HepG2 (cell line): ENCODE measurements around the gene RERE. TPM values are rescaled to one million over a fixed set of nuclear protein-coding genes. Genes with fewer than 3 reads are reported as not detected.

Experiments used
- ARNT2 ChIP-seq: sonication (generic); formaldehyde crosslinking; IDR thresholded peaks from 2 replicates; pipeline ENCODE4 v1.8.0; 2022; ENCODE audit warnings: mild to moderate bottlenecking, low read depth, missing genetic modification reagents, moderate library complexity
- CENPX ChIP-seq: sonication (generic); formaldehyde crosslinking; IDR thresholded peaks from 2 replicates; pipeline ENCODE4 v1.9.0; 2021; ENCODE audit warnings: mild to moderate bottlenecking, missing genetic modification reagents, moderate library complexity
- EP300 ChIP-seq, 3 experiments: sonication (generic) in 1 of 3; formaldehyde crosslinking in 1 of 3; IDR thresholded peaks; 2 replicates each; pipeline versions ENCODE4 v1.5.1 to v1.6.1; 2011 to 2020; ENCODE audit warnings: low read depth in 2 of 3, low read length in 2 of 3, borderline replicate concordance in 1 of 3, improper control_type of control experiment in 1 of 3, mild to moderate bottlenecking in 1 of 3, missing genetic modification reagents in 1 of 3, moderate library complexity in 1 of 3
- GATAD1 ChIP-seq: IDR thresholded peaks from 2 replicates; pipeline ENCODE4 v1.6.1; 2016; ENCODE audit warnings: missing genetic modification reagents, missing compliant biosample characterization
- HNRNPLL ChIP-seq: fragments of 200-400 bp; formaldehyde crosslinking; IDR thresholded peaks from 2 replicates; pipeline ENCODE4 v1.6.1; 2017; ENCODE audit warnings: mild to moderate bottlenecking, low read depth, low read length; ENCODE audit not compliant: poor library complexity, severe bottlenecking
- IKZF4 ChIP-seq: sonication (generic); formaldehyde crosslinking; IDR thresholded peaks from 2 replicates; pipeline ENCODE4 v1.5.1; 2020; ENCODE audit warnings: borderline replicate concordance, mild to moderate bottlenecking, low read depth, missing genetic modification reagents; ENCODE audit errors: not compliant biosample characterization
- KDM5B ChIP-seq: sonication (generic); formaldehyde crosslinking; IDR thresholded peaks from 2 replicates; pipeline ENCODE4 v1.4.0; 2020; ENCODE audit warnings: missing genetic modification reagents, mild to moderate bottlenecking, borderline replicate concordance
- PAF1 ChIP-seq: IDR thresholded peaks from 2 replicates; pipeline ENCODE4 v1.6.1; 2016; ENCODE audit warnings: missing genetic modification reagents, missing compliant biosample characterization
- REXO4 ChIP-seq: sonication (generic); formaldehyde crosslinking; IDR thresholded peaks from 2 replicates; pipeline ENCODE4 v1.8.0; 2022; ENCODE audit warnings: missing genetic modification reagents, mild to moderate bottlenecking, borderline replicate concordance
- RFX5 ChIP-seq: IDR thresholded peaks from 2 replicates; pipeline ENCODE4 v1.6.1; 2011; ENCODE audit warnings: low read depth, low read length, improper control_type of control experiment
- SOX6 ChIP-seq, 2 experiments: fragments of 450-650 bp in 1 of 2; sonication (generic) in 1 of 2; formaldehyde crosslinking in 1 of 2; IDR thresholded peaks; 2 replicates each; pipeline versions ENCODE4 v1.4.0 to v1.6.1; 2017 to 2020; ENCODE audit warnings: antibody characterized with exemption in 1 of 2, mild to moderate bottlenecking in 1 of 2, missing genetic modification reagents in 1 of 2
- TBX2 ChIP-seq: sonication (generic); formaldehyde crosslinking; IDR thresholded peaks from 2 replicates; pipeline ENCODE4 v1.5.0; 2020; ENCODE audit warnings: missing genetic modification reagents, mild to moderate bottlenecking, borderline replicate concordance
- YEATS2 ChIP-seq: sonication (generic); formaldehyde crosslinking; IDR thresholded peaks from 2 replicates; pipeline ENCODE4 v1.4.0; 2020; ENCODE audit warnings: missing genetic modification reagents, borderline replicate concordance
- ZFP1 ChIP-seq: IDR thresholded peaks from 2 replicates; pipeline ENCODE4 v1.6.1; 2016
- ZKSCAN1 ChIP-seq: fragments of 150-350 bp; IDR thresholded peaks from 2 replicates; pipeline ENCODE4 v1.6.1; 2014; ENCODE audit warnings: low read length
- ZNF136 ChIP-seq: sonication (generic); formaldehyde crosslinking; IDR thresholded peaks from 2 replicates; pipeline ENCODE4 v1.8.1; 2022; ENCODE audit warnings: low read depth, mild to moderate bottlenecking, moderate library complexity, missing genetic modification reagents
- ZNF367 ChIP-seq: sonication (generic); formaldehyde crosslinking; IDR thresholded peaks from 2 replicates; pipeline ENCODE4 v1.4.0; 2020; ENCODE audit warnings: missing genetic modification reagents, borderline replicate concordance
- ZNF609 ChIP-seq: sonication (generic); formaldehyde crosslinking; IDR thresholded peaks from 2 replicates; pipeline ENCODE4 v1.4.0; 2020; ENCODE audit warnings: mild to moderate bottlenecking, missing genetic modification reagents, borderline replicate concordance
- ZNF724P ChIP-seq: sonication (generic); formaldehyde crosslinking; IDR thresholded peaks from 2 replicates; pipeline ENCODE4 v1.8.0; 2022; ENCODE audit warnings: missing genetic modification reagents, borderline replicate concordance
- ZSCAN20 ChIP-seq: sonication (generic); formaldehyde crosslinking; IDR thresholded peaks from 2 replicates; pipeline ENCODE4 v1.4.0; 2020; ENCODE audit warnings: missing genetic modification reagents, mild to moderate bottlenecking, borderline replicate concordance
- polyA plus RNA-seq, 8 experiments: library from polyadenylated mRNA; depleted of rRNA in 3 of 8; stranded (reverse) in 7 of 8; unstranded in 1 of 8; fragments of >200 nt; fragmentation: Illumina TruSeq in 4 of 8; extraction: Trizol in 4 of 8; gene quantifications; 2 replicates each; pipeline versions ENCODE4 v1.2.1 to v1.2.3, GENCODE V29; 2011 to 2016; ENCODE audit warnings: low read depth in 4 of 8, missing spikeins in 1 of 8, mixed read lengths in 1 of 8; ENCODE audit not compliant: insufficient read depth in 1 of 8
- total RNA-seq, 5 experiments: library from RNA; depleted of rRNA; stranded (reverse); fragments of >200 nt; fragmentation: Illumina TruSeq; extraction: Trizol; gene quantifications; 2 replicates each; pipeline ENCODE4 v1.2.3, GENCODE V29; 2016; ENCODE audit warnings: low read depth in 1 of 5
- TF ChIP-seq, protein P1 (sequence below): sonication (generic); formaldehyde crosslinking; IDR thresholded peaks from 2 replicates; pipeline ENCODE4 v1.4.0; 2020; ENCODE audit warnings: missing genetic modification reagents

The RERE gene
- total and polyA plus RNA-seq, 2 of the 13 experiments (the other 11 are each of a cell fraction or from before 2014, with no cell fraction given) = 18.3 to 21.9 TPM

- TF ChIP-seq ZSCAN20 (CRISPR knock-in tag) (no peak), ZNF609 (CRISPR knock-in tag) (no peak; the same call in 1 of the 2 replicates), ARNT2 (CRISPR knock-in tag) (no peak; the same call in 1 of the 2 replicates), ZNF724P (CRISPR knock-in tag) (no peak), YEATS2 (CRISPR knock-in tag) (no peak), SOX6 (IDR thresholded peaks at IDR 0.05) (no peak), SOX6 (CRISPR knock-in tag; IDR thresholded peaks at IDR 0.05) (peak; percentile 72), RFX5 (no peak), KDM5B (CRISPR knock-in tag) (peak; percentile 44; the same call in 1 of the 2 replicates), ZNF136 (CRISPR knock-in tag) (no peak), GATAD1 (CRISPR knock-in tag) (peak; percentile 56), CENPX (CRISPR knock-in tag) (no peak), ZKSCAN1 (no peak), IKZF4 (CRISPR knock-in tag) (no peak), REXO4 (no peak), HNRNPLL (peak; percentile 38), EP300 (IDR thresholded peaks at IDR 0.05; ENCODE audit: low read depth in 2 of 2, low read length in 2 of 2) (0 out of 4 replicates have a peak, but pooled peaks of 1 of the 2 experiments have one; percentile 6), EP300 (CRISPR knock-in tag; IDR thresholded peaks at IDR 0.05; ENCODE audit: borderline replicate concordance) (peak; percentile 47; the same call in 1 of the 2 replicates), PAF1 (CRISPR knock-in tag) (no peak), ZFP1 (CRISPR knock-in tag) (0 out of 2 replicates have a peak, but pooled peaks have one; percentile 58), TBX2 (CRISPR knock-in tag) (peak; percentile 69; the same call in 1 of the 2 replicates), ZNF367 (no peak)
- TF ChIP-seq, protein P1, sequence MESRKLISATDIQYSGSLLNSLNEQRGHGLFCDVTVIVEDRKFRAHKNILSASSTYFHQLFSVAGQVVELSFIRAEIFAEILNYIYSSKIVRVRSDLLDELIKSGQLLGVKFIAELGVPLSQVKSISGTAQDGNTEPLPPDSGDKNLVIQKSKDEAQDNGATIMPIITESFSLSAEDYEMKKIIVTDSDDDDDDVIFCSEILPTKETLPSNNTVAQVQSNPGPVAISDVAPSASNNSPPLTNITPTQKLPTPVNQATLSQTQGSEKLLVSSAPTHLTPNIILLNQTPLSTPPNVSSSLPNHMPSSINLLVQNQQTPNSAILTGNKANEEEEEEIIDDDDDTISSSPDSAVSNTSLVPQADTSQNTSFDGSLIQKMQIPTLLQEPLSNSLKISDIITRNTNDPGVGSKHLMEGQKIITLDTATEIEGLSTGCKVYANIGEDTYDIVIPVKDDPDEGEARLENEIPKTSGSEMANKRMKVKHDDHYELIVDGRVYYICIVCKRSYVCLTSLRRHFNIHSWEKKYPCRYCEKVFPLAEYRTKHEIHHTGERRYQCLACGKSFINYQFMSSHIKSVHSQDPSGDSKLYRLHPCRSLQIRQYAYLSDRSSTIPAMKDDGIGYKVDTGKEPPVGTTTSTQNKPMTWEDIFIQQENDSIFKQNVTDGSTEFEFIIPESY (CRISPR knock-in tag) = no peak; the same call in none of the 2 replicates
These were observed 31.4 kb upstream of the RERE start (continued) for GRCh38 chr1:8848663-8849386.
